Breast epithelium (tissue), 4 donors: ENCODE measurements around the gene PBX3. TPM values are rescaled to one million over a fixed set of nuclear protein-coding genes. Genes with fewer than 3 reads are reported as not detected.

Experiments used
- DNase-seq, 2 donors: peaks; one replicate each; pipeline ENCODE4 v3.0.0-alpha.2; 2019; ENCODE audit warnings: low spot score in 2 of 2
- H3K27ac ChIP-seq, 2 donors: fragments of 200-600 bp; sonication (generic) in 1 of 2; one replicate each; pipeline ENCODE4 v1.5.1; 2016 to 2019; ENCODE audit warnings: mild to moderate bottlenecking in 1 of 2
- H3K27me3 ChIP-seq, 2 donors: fragments of 200-600 bp; sonication (generic) in 1 of 2; one replicate each; pipeline versions ENCODE4 v1.5.1 to v1.6.0; 2017 to 2019; ENCODE audit warnings: control low read depth in 1 of 2, mild to moderate bottlenecking in 1 of 2
- H3K36me3 ChIP-seq: fragments of 200-600 bp; one replicate; pipeline ENCODE4 v1.5.1; 2019
- H3K4me1 ChIP-seq, 2 donors: fragments of 200-600 bp; sonication (generic); one replicate each; pipeline ENCODE4 v1.5.1; 2016 to 2019; ENCODE audit warnings: control low read depth in 1 of 2
- H3K4me3 ChIP-seq, 3 donors: fragments of 200-600 bp; sonication (generic); 1 replicate in 2 of 3; 2 replicates in 1 of 3; pipeline ENCODE4 v1.5.1; 2016 to 2019; ENCODE audit warnings: mild to moderate bottlenecking in 3 of 3, moderate library complexity in 2 of 3
- H3K9me3 ChIP-seq, 2 donors: fragments of 200-600 bp; sonication (generic) in 1 of 2; one replicate each; pipeline ENCODE4 v1.5.1; 2016 to 2019; ENCODE audit warnings: control low read depth in 1 of 2
- CTCF ChIP-seq, 3 donors: fragments of 450-650 bp; IDR thresholded peaks; one replicate each; pipeline ENCODE4 v1.5.1; 2016 to 2017; ENCODE audit warnings: antibody characterized with exemption in 3 of 3, mild to moderate bottlenecking in 3 of 3, moderate library complexity in 3 of 3
- POLR2A ChIP-seq: fragments of 450-650 bp; IDR thresholded peaks from one replicate; pipeline ENCODE4 v1.6.1; 2016; ENCODE audit warnings: antibody characterized with exemption, mild to moderate bottlenecking, moderate library complexity
- POLR2AphosphoS5 ChIP-seq, 3 donors: sonication (generic); formaldehyde crosslinking; IDR thresholded peaks; one replicate each; pipeline ENCODE4 v1.6.1; 2017; ENCODE audit warnings: antibody characterized with exemption in 3 of 3
- intact Hi-C: fragments of 100-400 bp; cut with DNase I; formaldehyde crosslinking; loops from one replicate; pipeline ENCODE4 v1.15.1; 2023; ENCODE audit warnings: low total_unique reads
- total RNA-seq, 3 donors: library from RNA; depleted of rRNA; stranded (reverse); fragments of >200 nt; gene quantifications; one replicate each; pipeline ENCODE4 v1.1.0, GENCODE V29; 2016

The PBX3 gene
- total RNA-seq, 3 donors from 2014 or later: 29.5 to 31.2 (median 29.8) TPM

GRCh38 chr9:125924351-125924750, 177.2 kb downstream of the PBX3 start:
- DNase-seq: no peak
- TF ChIP-seq POLR2A (no peak), POLR2AphosphoS5 (IDR thresholded peaks at IDR 0.05) (no peak), CTCF (IDR thresholded peaks at IDR 0.05) (no peak)
- H3K27ac ChIP-seq: no peak overlapping the region
- intact Hi-C loops: loop anchor here (5.0 kb wide), 1 partner anchor 573 kb away; no protein-coding TSS in a partner anchor
- no peaks in the 10 kb centered on the region for H3K4me1 ChIP-seq
- H3K9me3 ChIP-seq: no peaks in the 10 kb centered on the region
- no peaks in the 10 kb centered on the region for H3K27me3 ChIP-seq
- no peak overlapping the region for H3K4me3 ChIP-seq
- no peaks in the 10 kb centered on the region for H3K36me3 ChIP-seq

GRCh38 chr9:125926936-125927335, 179.8 kb downstream of the PBX3 start:
- Histone ChIP-seq H3K27me3 (no peaks in the 10 kb centered on the region), H3K9me3 (no peaks in the 10 kb centered on the region), H3K36me3 (no peaks in the 10 kb centered on the region), H3K4me1 (no peaks in the 10 kb centered on the region), H3K27ac (no peak overlapping the region), H3K4me3 (no peak overlapping the region)
- intact Hi-C loops: no loop called here
- TF ChIP-seq POLR2AphosphoS5 (IDR thresholded peaks at IDR 0.05) (no peak), POLR2A (no peak)
- DNase-seq: no peak

- TF ChIP-seq CTCF (IDR thresholded peaks at IDR 0.05) (no peak), POLR2A (no peak), POLR2AphosphoS5 (IDR thresholded peaks at IDR 0.05) (no peak)
- Histone ChIP-seq H3K27me3 (no peaks in the 10 kb centered on the region), H3K4me3 (no peak overlapping the region), H3K9me3 (no peaks in the 10 kb centered on the region), H3K4me1 (no peaks in the 10 kb centered on the region), H3K27ac (no peak overlapping the region), H3K36me3 (no peaks in the 10 kb centered on the region)
- no peak for DNase-seq
- intact Hi-C loops: no loop called here
Observed at GRCh38 chr9:125929846-125930245, 182.7 kb downstream of the PBX3 start.

- TF ChIP-seq POLR2A (no peak), POLR2AphosphoS5 (IDR thresholded peaks at IDR 0.05) (no peak), CTCF (IDR thresholded peaks at IDR 0.05) (no peak)
- Histone ChIP-seq H3K36me3 (no peaks in the 10 kb centered on the region), H3K27me3 (no peaks in the 10 kb centered on the region), H3K4me1 (no peaks in the 10 kb centered on the region), H3K27ac (no peak overlapping the region), H3K9me3 (no peaks in the 10 kb centered on the region), H3K4me3 (no peak overlapping the region)
- intact Hi-C loops: no loop called here
- DNase-seq: no peak
Observed at GRCh38 chr9:125931211-125931610, 184.0 kb downstream of the PBX3 start.

GRCh38 chr9:125932012-125932411, 184.8 kb downstream of the PBX3 start:
- no peaks in the 10 kb centered on the region for H3K9me3 ChIP-seq
- H3K36me3 ChIP-seq: no peaks in the 10 kb centered on the region

More at GRCh38 chr9:125932012-125932411, 184.8 kb downstream of the PBX3 start:
- TF ChIP-seq POLR2AphosphoS5 (IDR thresholded peaks at IDR 0.05): no peak
- TF ChIP-seq POLR2A: no peak
- TF ChIP-seq CTCF (IDR thresholded peaks at IDR 0.05): no peak
- Histone ChIP-seq H3K4me3 (no peak overlapping the region), H3K4me1 (no peaks in the 10 kb centered on the region), H3K27me3 (no peaks in the 10 kb centered on the region), H3K27ac (peak overlapping the region in 1 of 2 donors; percentile 27)
- DNase-seq: peak in 1 of 2 donors; percentile 53
- intact Hi-C loops: no loop called here
